GM13976 (cell line): Measurements from ENCODE around the gene ALLC.

Source experiments
- DNase-seq: peaks from one replicate; pipeline ENCODE4 v3.0.0; 2012; ENCODE audit warnings: low spot score
- in situ Hi-C: fragments of 300-500 bp; cut with MboI; formaldehyde crosslinking; loops from one replicate; pipeline ENCODE4 v1.12.0; 2022; ENCODE audit warnings: low sequenced_read_pairs, mixed read lengths, inconsistent platforms; ENCODE audit not compliant: unreplicated experiment
- TF ChIP-seq, protein P1 (sequence below): IDR thresholded peaks from 2 replicates; pipeline ENCODE4 v1.5.1; 2012; ENCODE audit warnings: borderline replicate concordance, mild to moderate bottlenecking; ENCODE audit not compliant: insufficient read depth; ENCODE audit errors: extremely low read depth, missing control alignments, control extremely low read depth

Gene ALLC

GRCh38 chr2:3678212-3678611, 20.2 kb downstream of the ALLC start:
- DNase-seq = no peak
- in situ Hi-C loops = no loop called here
- TF ChIP-seq, protein P1, sequence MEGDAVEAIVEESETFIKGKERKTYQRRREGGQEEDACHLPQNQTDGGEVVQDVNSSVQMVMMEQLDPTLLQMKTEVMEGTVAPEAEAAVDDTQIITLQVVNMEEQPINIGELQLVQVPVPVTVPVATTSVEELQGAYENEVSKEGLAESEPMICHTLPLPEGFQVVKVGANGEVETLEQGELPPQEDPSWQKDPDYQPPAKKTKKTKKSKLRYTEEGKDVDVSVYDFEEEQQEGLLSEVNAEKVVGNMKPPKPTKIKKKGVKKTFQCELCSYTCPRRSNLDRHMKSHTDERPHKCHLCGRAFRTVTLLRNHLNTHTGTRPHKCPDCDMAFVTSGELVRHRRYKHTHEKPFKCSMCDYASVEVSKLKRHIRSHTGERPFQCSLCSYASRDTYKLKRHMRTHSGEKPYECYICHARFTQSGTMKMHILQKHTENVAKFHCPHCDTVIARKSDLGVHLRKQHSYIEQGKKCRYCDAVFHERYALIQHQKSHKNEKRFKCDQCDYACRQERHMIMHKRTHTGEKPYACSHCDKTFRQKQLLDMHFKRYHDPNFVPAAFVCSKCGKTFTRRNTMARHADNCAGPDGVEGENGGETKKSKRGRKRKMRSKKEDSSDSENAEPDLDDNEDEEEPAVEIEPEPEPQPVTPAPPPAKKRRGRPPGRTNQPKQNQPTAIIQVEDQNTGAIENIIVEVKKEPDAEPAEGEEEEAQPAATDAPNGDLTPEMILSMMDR = no peak

DNA sequence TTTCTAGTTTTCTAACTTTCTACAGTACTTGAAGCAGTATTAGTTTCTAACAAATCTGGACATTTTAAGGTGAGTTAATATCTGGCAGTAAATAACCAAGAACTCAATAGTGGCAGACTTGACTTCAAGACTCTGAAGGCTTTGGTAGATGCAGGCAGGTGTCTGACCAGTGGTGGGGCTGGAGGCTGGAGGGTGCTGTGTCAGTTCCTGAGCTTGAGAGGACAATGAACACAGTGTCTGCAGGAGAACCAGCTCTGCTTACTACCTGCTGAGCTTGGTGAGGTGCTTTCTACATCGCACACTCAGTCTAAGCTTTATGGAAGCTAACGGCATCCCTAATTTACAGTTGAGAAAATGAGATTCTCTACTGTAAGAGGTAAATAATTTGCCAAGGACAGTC, 21.2 kb downstream of the ALLC start:
- no peak for DNase-seq
- in situ Hi-C loops = no loop called here
- TF ChIP-seq, protein P1 = no peak

DNA sequence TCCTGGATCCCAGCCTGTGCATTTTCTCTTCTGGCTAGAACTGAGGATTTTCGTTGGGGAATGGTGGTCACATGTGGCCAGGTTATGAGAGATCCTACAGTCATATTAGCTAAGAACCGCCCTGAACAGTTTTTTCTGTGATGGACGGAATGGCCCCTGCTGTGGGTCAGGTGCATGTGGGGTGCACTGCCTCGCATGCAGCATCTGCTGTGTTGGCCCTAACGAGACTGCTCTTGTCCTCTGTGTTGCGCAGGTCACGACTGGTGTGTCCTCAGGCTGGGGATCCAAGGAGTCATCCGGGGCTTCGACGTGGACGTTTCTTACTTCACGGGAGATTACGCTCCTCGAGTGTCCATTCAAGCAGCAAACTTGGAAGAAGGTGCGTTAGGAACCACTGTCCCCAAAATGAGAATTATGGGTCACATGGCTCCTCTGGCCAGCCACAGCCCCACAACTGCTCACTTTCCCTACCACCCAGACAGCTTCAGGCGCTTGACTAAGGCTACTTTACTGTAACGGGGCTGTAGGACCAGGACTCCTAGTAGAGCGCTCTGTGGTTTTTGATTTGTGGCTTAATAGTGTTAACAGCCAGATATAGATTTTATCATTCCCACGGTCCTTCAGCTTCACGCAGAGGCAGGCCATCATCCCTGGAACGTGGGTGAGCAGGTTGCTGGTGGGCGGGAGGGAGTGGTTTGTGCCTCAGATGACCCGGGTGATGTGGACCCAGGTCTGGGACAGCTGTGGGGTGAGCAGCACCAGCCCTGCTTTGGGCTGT, 21.8 kb downstream of the ALLC start:
- DNase-seq = no peak
- in situ Hi-C loops = no loop called here
- TF ChIP-seq, protein P1 = no peak

DNA sequence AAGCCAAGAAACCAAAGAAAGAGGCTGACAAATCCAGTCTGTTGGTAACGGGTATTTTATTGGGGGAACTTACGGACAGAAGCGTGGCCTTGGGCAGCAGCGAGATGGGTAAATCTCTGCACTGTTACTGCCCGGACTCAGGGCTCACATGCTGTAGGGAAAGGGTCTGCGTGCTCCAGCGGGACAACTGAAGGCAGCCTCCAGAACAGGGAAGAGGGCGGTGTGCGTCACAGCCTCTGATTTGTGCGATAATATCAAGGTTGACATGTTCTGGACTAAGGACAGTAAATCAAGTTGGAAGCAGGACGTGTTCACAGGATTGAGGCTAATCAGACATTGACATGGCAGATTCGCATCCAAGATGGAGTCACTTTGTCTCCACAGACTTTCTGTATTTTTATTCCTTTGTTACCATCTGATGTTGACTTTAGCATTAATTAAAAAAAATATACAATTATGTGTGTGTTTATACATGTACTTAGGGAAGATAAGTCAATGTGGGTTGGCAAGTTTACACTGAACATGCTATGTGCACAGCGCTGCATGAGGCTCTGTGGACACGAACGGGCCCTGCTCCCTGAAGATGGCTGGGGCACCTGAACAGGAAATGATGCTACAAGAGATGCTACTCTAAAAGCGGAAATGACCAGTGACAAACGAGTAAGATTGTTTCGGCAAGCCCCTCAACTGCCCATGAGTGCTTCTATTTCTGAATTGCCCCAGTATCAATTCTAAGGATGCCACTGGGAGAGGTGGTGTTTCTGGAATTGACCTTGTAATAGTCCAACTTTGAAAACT, 22.7 kb downstream of the ALLC start:
- in situ Hi-C loops = no loop called here
- no peak for DNase-seq
- TF ChIP-seq, protein P1 = no peak

- no peak for DNase-seq
- TF ChIP-seq, protein P1 = no peak
- in situ Hi-C loops = no loop called here
Measured at GRCh38 chr2:3681625-3682024, 23.6 kb downstream of the ALLC start.

DNA sequence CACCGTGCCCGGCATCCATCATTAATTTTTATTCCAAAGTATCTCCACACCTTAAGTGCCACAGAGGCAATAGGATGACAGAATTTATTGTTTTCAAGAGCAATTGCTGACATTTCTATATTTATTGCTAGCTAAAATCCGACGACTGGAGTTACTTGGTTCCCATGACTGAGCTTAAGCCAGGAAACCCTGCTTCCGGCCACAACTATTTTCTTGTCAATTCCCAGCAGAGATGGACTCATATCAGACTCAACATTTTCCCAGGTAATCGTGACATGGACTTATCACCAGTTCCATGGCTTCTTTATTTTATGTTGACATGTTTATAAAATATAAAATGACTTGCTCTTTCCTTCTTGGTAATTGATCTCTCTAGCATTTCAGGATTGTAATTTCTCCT, 24.8 kb downstream of the ALLC start:
- TF ChIP-seq, protein P1 = no peak
- in situ Hi-C loops = no loop called here
- no peak for DNase-seq
